Measurements from ENCODE around the gene CD93. TPM values are rescaled to one million over a fixed set of nuclear protein-coding genes. Genes with fewer than 3 reads are reported as not detected.

Gene CD93
- total RNA-seq, 1 donor from 2014 or later, result 3.4 TPM

GRCh38 chr20:23131766-23132165 lies 45.6 kb upstream of the CD93 start:
- Mint-ChIP-seq H3K4me1 (ENCODE audit: low read depth) (no peaks in the 10 kb centered on the region), H3K27ac (ENCODE audit: unreplicated experiment) (no peak overlapping the region), H3K4me3 (ENCODE audit: unreplicated experiment) (no peak overlapping the region), H3K9me3 (ENCODE audit: low read depth) (no peaks in the 10 kb centered on the region), H3K27me3 (ENCODE audit: low read depth) (no peaks in the 10 kb centered on the region), H3K36me3 (ENCODE audit: low read depth) (no peaks in the 10 kb centered on the region)
- TF ChIP-seq, protein P1, sequence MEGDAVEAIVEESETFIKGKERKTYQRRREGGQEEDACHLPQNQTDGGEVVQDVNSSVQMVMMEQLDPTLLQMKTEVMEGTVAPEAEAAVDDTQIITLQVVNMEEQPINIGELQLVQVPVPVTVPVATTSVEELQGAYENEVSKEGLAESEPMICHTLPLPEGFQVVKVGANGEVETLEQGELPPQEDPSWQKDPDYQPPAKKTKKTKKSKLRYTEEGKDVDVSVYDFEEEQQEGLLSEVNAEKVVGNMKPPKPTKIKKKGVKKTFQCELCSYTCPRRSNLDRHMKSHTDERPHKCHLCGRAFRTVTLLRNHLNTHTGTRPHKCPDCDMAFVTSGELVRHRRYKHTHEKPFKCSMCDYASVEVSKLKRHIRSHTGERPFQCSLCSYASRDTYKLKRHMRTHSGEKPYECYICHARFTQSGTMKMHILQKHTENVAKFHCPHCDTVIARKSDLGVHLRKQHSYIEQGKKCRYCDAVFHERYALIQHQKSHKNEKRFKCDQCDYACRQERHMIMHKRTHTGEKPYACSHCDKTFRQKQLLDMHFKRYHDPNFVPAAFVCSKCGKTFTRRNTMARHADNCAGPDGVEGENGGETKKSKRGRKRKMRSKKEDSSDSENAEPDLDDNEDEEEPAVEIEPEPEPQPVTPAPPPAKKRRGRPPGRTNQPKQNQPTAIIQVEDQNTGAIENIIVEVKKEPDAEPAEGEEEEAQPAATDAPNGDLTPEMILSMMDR (IDR thresholded peaks at IDR 0.05), result no peak
- no peak for DNase-seq (ENCODE audit: low spot score)

- DNase-seq (ENCODE audit: low spot score), result no peak
- H3K4me1 Mint-ChIP-seq (ENCODE audit: low read depth), result no peaks in the 10 kb centered on the region
These were observed 44.6 kb upstream of the CD93 start for GRCh38 chr20:23130622-23131140.

DNA sequence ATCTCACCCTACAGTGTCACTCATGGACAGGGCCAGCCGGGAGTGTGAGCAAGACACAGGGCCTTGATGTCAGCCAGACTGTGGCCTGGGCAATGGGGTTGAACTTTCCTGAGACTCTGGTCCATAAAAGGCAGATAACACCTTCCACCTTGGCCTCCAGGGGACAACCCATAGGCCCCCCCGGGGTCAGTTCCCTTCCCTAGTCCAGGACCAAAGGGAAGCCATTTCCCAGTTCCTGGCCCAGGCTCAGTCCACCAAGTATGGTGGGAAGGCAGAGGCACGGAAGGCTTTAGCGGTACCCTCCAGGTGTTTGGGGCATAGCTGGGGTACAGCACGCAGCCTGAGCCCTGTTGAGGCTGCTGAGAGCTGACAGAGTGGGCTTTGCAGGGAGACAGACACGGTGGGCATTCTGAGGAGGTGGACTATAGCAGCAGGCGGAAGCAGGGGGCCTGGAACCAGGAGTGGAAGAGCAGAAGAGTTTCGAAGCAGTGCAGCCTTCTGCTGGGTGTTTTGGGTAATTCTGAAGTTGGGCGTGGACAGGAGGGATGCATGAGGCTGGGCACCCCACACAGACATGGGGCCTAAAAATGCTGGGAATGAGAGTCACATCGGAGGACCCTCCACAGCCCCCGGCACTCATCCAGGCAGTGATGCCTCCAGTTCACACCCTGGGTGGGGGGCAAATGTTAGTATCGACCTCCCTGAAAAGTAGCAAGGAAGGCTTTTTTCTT lies 43.9 kb upstream of the CD93 start:
- Mint-ChIP-seq H3K4me3 (ENCODE audit: unreplicated experiment) (no peak overlapping the region), H3K9me3 (ENCODE audit: low read depth) (no peaks in the 10 kb centered on the region), H3K27ac (ENCODE audit: unreplicated experiment) (no peak overlapping the region), H3K4me1 (ENCODE audit: low read depth) (no peaks in the 10 kb centered on the region), H3K36me3 (ENCODE audit: low read depth) (no peaks in the 10 kb centered on the region), H3K27me3 (ENCODE audit: low read depth) (no peaks in the 10 kb centered on the region)
- DNase-seq (ENCODE audit: low spot score), result no peak
- TF ChIP-seq, protein P1 (IDR thresholded peaks at IDR 0.05), result no peak

More at GRCh38 chr20:23130622-23131140, 44.6 kb upstream of the CD93 start:
- TF ChIP-seq, protein P1 (IDR thresholded peaks at IDR 0.05), result no peak
- Mint-ChIP-seq H3K4me3 (ENCODE audit: unreplicated experiment) (no peak overlapping the region), H3K27ac (ENCODE audit: unreplicated experiment) (no peak overlapping the region), H3K27me3 (ENCODE audit: low read depth) (no peaks in the 10 kb centered on the region), H3K9me3 (ENCODE audit: low read depth) (no peaks in the 10 kb centered on the region), H3K36me3 (ENCODE audit: low read depth) (no peaks in the 10 kb centered on the region)

- no peaks in the 10 kb centered on the region for H3K4me1 Mint-ChIP-seq (ENCODE audit: low read depth)
- TF ChIP-seq, protein P1 (IDR thresholded peaks at IDR 0.05), result no peak
- no peak overlapping the region for H3K27ac Mint-ChIP-seq (ENCODE audit: unreplicated experiment)
- no peaks in the 10 kb centered on the region for H3K36me3 Mint-ChIP-seq (ENCODE audit: low read depth)
- no peaks in the 10 kb centered on the region for H3K9me3 Mint-ChIP-seq (ENCODE audit: low read depth)
- H3K4me3 Mint-ChIP-seq (ENCODE audit: unreplicated experiment), result no peak overlapping the region
- no peaks in the 10 kb centered on the region for H3K27me3 Mint-ChIP-seq (ENCODE audit: low read depth)
- no peak for DNase-seq (ENCODE audit: low spot score)
These were observed 43.1 kb upstream of the CD93 start for GRCh38 chr20:23129266-23129665.

GRCh38 chr20:23128461-23129125 lies 42.5 kb upstream of the CD93 start:
- H3K4me1 Mint-ChIP-seq (ENCODE audit: low read depth), result no peaks in the 10 kb centered on the region
- no peak overlapping the region for H3K27ac Mint-ChIP-seq (ENCODE audit: unreplicated experiment)

More at GRCh38 chr20:23128461-23129125, 42.5 kb upstream of the CD93 start:
- TF ChIP-seq, protein P1 (IDR thresholded peaks at IDR 0.05), result no peak
- no peak for DNase-seq (ENCODE audit: low spot score)
- Mint-ChIP-seq H3K27me3 (ENCODE audit: low read depth) (no peaks in the 10 kb centered on the region), H3K4me3 (ENCODE audit: unreplicated experiment) (no peak overlapping the region), H3K36me3 (ENCODE audit: low read depth) (no peaks in the 10 kb centered on the region), H3K9me3 (ENCODE audit: low read depth) (no peaks in the 10 kb centered on the region)
